Coronary artery (tissue), 2 donors: ENCODE results near the gene TAF6.

Source experiments
- DNase-seq: peaks from one replicate; pipeline ENCODE4 v3.0.0-alpha.2; 2017; ENCODE audit warnings: low spot score
- H3K27ac ChIP-seq, 2 donors: fragments of 200-600 bp; sonication (generic); one replicate each; pipeline ENCODE4 v1.5.1; 2016 to 2019
- H3K4me3 ChIP-seq: fragments of 200-600 bp; sonication (generic); 2 replicates; pipeline ENCODE4 v1.5.1; 2016; ENCODE audit warnings: mild to moderate bottlenecking, moderate library complexity
- TF ChIP-seq, protein P1 (sequence below): fragments of 200-600 bp; sonication (generic); IDR thresholded peaks from one replicate; pipeline ENCODE4 v1.5.1; 2019; ENCODE audit warnings: antibody characterized with exemption

TAF6 gene

DNA sequence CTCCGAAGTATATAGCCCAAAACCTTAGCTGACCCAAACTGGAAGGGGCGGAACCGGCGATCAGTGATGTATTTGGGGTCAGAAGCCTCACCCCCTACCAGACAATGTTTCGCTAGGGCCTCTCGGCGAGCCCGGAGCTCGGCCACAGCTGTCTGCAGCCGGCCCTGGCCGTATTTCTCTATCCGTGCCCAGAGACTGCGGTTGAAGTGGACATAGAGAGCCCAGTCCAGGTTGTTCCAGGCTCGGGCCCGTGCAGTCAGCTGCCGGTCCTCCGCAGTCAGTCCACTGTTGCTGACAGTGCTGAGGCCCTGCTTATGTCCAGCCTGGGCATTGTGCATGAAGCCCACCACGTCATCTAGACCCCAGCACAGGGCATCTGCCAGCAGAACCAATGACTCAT, 40.9 kb upstream of the TAF6 start:
- H3K27ac ChIP-seq, result no peak overlapping the region
- no peak for DNase-seq
- TF ChIP-seq, protein P1, sequence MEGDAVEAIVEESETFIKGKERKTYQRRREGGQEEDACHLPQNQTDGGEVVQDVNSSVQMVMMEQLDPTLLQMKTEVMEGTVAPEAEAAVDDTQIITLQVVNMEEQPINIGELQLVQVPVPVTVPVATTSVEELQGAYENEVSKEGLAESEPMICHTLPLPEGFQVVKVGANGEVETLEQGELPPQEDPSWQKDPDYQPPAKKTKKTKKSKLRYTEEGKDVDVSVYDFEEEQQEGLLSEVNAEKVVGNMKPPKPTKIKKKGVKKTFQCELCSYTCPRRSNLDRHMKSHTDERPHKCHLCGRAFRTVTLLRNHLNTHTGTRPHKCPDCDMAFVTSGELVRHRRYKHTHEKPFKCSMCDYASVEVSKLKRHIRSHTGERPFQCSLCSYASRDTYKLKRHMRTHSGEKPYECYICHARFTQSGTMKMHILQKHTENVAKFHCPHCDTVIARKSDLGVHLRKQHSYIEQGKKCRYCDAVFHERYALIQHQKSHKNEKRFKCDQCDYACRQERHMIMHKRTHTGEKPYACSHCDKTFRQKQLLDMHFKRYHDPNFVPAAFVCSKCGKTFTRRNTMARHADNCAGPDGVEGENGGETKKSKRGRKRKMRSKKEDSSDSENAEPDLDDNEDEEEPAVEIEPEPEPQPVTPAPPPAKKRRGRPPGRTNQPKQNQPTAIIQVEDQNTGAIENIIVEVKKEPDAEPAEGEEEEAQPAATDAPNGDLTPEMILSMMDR, result no peak
- H3K4me3 ChIP-seq, result no peak overlapping the region

DNA sequence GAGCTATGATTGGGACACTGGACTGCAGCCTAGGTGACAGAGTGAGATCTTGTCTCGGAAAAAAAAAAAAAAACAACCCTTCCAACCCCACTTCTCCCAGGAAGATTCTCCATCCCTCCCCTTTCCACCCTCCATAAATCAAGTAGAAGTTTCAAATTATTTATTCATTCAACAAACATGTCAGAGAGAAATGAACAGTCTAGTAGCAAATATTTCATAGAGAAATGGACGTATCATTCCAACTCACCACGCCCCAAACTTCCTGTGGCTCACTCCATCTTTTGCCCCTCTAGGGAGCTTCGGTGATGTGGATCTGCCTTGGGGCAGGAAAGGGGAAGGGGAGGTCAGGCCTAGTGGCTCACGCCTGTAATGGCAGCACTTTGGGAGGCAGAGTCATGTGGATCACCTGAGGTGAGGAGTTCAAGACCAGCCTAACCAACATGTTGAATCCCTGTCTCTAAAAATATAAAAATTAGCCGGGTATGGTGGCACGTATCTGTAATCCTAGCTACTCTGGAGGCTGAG, 40.0 kb upstream of the TAF6 start:
- H3K27ac ChIP-seq, result peak overlapping the region in 1 of 2 donors; percentile 84
- no peak for DNase-seq
- TF ChIP-seq, protein P1, result no peak

DNA sequence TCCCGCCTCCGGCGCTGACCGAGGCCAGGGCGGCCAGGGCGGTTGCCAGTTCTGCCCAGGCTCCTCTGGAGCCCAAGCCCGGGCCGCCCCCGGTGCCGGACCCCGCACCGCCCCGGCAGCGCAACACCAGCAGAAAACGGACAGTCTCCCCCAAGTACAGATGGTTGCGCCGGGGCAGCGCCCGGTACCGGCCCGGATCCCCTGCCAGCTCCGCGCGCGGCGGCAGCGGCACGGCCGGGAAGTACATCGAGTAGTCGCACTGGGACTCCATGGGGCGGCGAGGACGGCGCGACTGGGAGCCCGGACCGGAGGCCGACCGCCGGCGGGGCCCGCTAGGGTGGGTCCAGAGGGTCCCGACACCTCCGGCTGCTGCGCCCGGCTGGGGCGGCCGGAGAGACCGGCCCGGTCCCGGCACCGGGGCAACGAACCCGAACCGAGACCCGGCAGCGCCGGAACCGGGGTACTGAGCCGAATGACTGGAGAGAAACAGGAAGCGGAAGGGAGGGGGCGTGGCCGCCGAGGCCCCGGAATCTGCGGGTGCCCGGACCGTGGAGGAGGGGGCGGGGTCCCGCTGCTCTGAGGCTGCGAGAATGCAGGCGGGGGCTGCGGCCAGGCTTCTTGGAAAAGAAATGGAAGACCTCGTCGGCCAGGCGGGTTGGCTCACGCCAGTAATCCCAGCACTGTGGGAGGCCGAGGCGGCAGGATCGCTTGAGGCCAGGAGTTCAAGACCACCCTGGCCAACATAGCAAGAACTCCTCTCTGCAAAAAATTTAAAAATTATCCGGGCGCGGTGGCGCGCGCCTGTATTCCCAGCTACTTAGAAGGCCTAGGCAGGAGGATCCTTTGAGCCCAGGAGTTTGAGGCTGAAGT, 39.3 kb upstream of the TAF6 start, which contains the start of gene TRAPPC14:
TSS of gene TRAPPC14 (minus strand) at position 495 of the 870 bp plus-strand sequence. CDS start at position 271, 224 bp downstream.
- H3K4me3 ChIP-seq, result peak within 1 kb of the TSS; percentile 91
- TF ChIP-seq, protein P1, result no peak

More for the DNA sequence above, 40.0 kb upstream of the TAF6 start:
- peak overlapping the region; percentile 91 for H3K4me3 ChIP-seq

DNA sequence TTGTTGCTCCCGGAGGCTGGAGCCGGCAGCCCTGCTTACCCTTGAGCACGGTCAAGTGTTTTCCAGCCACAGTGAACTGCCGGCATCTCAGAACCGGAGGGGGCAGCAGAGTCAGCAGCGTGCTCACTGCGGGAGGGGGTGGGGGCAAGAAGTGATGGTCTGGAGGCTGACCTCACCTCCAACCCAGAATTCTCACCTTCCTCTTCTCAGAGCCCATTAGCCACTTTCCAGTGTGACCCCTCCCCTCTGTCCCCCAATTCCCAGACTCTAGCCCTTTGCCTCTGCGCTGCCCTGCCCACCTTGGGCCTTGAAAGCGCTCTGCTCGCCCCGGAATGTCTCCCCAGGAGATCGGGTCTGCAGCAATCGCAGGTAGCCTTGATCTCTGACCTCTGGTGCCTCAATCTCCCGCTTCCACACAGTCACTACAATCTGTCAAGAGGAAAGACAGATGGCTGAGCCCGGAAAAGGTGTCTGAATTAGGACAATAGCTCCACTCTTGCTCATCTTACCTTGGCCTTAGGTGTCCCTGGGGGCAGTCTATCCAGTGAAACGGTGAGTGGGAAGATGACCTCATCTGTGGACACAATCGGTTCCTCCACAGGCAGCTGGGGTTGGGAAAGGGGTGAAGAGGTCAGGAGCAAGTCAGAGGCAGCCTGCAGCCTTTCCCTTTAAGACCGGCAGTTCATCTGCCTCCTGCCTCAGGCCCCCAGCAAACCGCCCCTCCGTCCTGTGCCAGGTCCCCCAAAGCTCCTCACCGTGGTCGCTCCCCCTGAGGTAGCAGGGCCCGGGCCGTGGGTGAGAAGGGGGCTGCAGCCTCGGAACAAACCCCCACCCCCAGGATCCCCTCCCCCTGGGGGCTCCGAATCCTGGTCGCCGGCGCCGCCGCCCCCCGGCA, 38.4 kb upstream of the TAF6 start:
- peak overlapping the region; percentile 63 to 84 for H3K27ac ChIP-seq
- TF ChIP-seq, protein P1, result no peak
- DNase-seq, result no peak
- H3K4me3 ChIP-seq, result peak overlapping the region; percentile 91

More for the DNA sequence above, 39.3 kb upstream of the TAF6 start, which contains the start of gene TRAPPC14:
- DNase-seq, result peak; percentile 93
- H3K27ac ChIP-seq, result peak within 1 kb of the TSS; percentile 63 to 84

DNA sequence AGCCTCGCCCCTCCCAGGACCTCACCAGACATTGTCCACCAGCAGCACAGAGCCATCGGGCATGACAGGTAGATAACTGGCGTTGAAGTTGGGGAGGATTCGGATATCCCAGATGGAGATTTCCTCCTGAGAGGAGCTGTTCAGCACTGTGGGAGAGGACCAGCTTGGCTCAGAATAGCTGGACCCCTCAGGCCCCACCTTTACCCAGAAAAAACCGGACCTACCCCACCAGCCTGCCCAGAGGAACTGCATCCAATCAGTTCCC, 37.8 kb upstream of the TAF6 start:
- Histone ChIP-seq H3K27ac (peak overlapping the region in 1 of 2 donors; percentile 84), H3K4me3 (peak overlapping the region; percentile 91)
- DNase-seq, result no peak
- TF ChIP-seq, protein P1, result no peak

DNA sequence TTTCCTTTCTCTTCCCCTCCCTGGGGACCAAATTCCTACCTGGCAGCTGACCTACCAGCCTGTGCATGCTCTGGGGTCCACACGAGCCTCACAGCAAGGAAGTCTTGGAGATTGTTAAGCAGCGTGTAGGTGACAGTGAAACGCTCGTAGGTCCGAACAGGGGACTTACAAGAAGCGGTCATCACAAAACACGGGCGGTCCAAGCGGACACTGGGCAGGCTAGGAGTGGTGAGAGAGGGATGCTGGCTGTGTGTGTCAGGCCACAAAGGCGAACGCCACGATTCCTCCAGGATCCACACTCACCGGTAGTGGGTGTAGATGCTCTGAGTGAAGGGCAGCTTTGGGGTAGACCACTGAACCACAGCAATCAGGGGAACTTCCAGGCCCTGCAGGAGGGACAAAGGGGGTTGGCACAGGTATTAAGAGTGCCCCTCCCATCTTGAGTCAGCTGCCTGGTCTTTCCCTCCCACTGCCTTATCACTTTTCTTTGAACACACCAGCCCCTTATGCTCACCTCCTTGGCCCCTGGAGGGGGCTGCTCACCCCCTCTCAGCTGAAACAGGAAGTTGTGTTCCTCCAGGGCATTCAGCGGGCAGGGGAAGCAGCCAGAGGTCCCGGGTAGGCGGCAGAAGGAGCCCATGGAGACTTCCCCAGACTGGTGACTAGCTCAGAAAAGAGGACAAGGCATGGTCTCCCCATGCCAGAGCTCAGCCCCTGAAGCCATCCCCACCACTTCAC, 37.3 kb upstream of the TAF6 start:
- Histone ChIP-seq H3K27ac (peak overlapping the region in 1 of 2 donors; percentile 84), H3K4me3 (no peak overlapping the region)
- TF ChIP-seq, protein P1, result no peak
- no peak for DNase-seq
